Thyroid gland (tissue), 4 donors: Measurements from ENCODE around the gene HELT.

ENCODE experiments used
- CTCF ChIP-seq, 6 experiments: fragments of 200-600 bp in 3 of 6; fragments of 450-650 bp in 3 of 6; sonication (generic) in 3 of 6; IDR thresholded peaks; one replicate each; pipeline ENCODE4 v1.5.1; 2016 to 2019; ENCODE audit warnings: antibody characterized with exemption in 6 of 6, mild to moderate bottlenecking in 2 of 6, inconsistent platforms in 1 of 6, moderate library complexity in 1 of 6
- POLR2A ChIP-seq, 2 donors: fragments of 450-650 bp; IDR thresholded peaks; one replicate each; pipeline ENCODE4 v1.6.1; 2017; ENCODE audit warnings: antibody characterized with exemption in 2 of 2, mild to moderate bottlenecking in 2 of 2, moderate library complexity in 1 of 2

- TF ChIP-seq POLR2A (IDR thresholded peaks at IDR 0.05), result no peak
- TF ChIP-seq CTCF (IDR thresholded peaks at IDR 0.05), result no peak
Observed at GRCh38 chr4:185040523-185040922, 22.2 kb downstream of the HELT start.
